HG02759 (cell line): ENCODE results near the gene IFNA6.

ENCODE experiments used
- ATAC-seq: cut with Tn5 transposase; IDR thresholded peaks from one replicate; pipeline ENCODE4 v1.9.1; 2021; ENCODE audit warnings: mild to moderate bottlenecking, moderate library complexity; ENCODE audit not compliant: unreplicated experiment

IFNA6 gene

GRCh38 chr9:21331676-21332402 lies 18.8 kb downstream of the IFNA6 start:
- no peak for ATAC-seq

DNA sequence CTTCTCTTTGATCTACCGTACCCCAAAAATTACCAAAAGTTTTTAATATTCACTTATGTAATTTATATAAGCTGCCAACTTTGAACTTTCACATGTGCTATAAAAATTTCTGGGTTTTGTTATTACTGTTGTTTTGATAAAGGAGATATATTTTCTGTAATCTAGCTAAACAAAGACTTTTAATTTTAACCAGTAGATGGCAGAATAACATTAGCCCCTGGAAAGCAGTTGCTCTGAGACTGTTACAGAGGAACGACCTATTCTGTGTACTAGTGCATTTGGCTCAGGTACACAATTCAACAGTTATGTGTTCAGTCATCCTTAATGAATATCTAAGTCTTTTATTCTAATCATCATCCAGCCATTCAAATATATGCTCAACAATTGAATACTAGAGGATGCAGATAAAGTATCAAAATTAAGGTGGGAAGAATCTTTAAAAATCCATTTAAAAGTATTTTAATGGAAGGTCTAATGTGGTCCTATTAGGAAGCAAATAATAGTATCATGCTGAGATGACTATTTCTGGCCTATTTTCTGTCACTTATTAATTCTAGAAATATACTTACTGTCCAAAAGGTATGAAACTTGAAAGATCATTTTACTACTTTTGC lies 24.1 kb downstream of the IFNA6 start:
- peak; percentile 80 for ATAC-seq

GRCh38 chr9:21324047-21324446 lies 26.6 kb downstream of the IFNA6 start:
- ATAC-seq: no peak

DNA sequence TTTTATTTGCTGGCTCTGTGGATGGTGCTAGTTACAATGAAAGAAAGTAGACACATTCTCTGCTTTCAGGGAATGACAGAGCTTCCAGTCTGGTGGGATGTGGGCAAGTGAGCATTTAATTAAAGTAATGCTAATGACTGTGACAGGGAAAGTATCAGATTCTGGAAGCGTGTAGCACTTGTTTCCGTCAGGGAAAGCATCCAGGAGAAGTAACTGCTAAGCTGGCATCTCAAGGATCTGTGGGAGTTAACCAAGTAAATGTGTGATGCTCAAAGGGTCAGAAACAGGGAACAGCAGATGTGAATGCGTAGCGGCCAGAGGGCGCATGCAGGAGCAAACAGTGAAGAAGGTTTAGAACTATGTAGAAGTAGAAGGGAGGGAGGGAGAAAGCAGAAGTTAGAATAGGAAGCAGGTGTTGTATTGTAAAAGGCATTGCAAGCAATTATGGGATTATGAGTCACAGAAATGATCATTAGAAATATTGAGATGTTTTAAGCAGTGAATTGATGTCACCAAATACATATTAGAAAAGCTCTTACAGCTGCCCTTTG lies 27.7 kb downstream of the IFNA6 start:
- ATAC-seq: no peak

- ATAC-seq: no peak
Observed at GRCh38 chr9:21320465-21320864, 30.2 kb downstream of the IFNA6 start.

DNA sequence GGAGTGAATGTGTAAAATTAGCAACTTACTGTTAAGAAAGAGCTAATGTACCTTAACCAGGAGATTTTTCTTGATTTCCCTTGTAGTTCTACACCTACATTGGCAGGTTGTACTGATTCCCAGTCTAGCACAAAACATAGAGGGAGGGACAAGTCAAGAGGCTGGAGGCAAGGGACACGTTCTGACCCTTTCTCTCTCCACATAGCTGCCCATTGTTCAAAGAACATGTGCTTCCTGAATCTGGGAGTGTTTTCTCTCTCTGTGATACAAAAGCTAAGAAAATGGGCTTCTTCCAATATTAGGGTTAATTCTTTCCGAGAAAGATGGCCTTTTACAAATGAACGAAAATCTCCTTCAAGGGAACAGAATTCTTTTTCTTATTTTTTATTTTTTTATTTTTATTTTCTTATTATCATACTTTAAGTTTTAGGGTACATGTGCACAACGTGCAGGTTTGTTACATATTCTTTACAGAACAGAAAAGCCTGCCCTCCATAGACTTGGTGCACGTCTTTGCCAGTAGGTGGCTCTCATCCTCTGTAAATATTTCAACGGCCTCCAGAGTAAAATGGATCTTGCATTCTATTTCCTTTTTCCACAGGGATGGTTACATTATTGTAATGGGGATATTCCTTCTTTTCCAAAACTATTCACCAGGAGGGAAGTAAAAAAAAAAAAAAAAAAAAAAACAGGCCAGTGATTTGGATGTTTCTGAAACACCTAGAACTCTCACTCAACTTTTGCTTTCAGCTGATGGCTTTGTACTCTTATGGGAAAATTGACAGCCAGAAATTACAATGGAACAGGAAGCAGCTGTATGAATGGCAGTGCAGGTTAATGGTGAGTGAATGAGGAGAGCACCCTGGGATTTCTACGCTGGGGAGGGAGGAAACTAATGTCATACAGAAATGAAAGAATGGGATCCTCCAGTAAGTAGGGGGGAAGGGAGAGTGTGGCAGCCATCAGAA lies 32.4 kb downstream of the IFNA6 start:
- peak; percentile 69 for ATAC-seq

DNA sequence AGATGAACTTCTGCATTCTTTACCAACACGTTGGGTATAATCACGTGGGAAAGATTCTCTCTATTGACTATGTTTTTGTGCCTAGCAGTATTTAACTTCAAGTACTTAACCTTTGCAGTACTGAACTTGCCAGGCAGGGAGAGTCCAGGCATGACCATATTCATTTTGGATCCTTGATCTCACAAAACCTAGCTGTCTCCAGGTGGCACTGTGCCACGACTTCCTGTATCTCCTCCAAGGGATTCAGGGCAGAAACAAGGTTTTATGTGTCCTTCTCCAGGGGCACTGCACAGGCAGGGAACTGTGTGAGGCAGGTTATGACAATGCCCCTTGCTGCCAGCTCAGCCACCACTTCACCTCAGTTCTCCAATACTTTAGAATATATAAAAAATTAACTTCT lies 33.8 kb downstream of the IFNA6 start:
- no peak for ATAC-seq

- ATAC-seq: no peak
Observed at GRCh38 chr9:21316032-21316842, 34.5 kb downstream of the IFNA6 start.

DNA sequence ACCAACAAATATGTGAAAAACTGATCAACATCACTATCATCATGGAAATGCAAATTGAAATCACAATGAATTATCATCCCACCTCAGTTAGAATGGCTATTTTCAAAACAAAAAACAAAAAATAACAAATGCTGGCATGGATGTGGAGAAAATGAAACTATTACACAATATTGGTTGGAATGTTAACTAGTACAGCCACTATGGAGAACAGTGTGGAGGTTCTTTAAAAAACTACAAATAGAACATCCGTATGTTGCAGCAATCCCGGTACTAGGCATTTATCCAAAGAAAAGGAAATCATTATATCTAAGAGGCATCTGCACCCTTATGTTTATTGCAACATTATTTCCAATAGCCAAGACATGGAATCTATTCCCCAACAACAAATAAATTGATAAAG lies 36.5 kb downstream of the IFNA6 start:
- ATAC-seq: no peak

- ATAC-seq: no peak
Observed at GRCh38 chr9:21311889-21312288, 38.8 kb downstream of the IFNA6 start.

DNA sequence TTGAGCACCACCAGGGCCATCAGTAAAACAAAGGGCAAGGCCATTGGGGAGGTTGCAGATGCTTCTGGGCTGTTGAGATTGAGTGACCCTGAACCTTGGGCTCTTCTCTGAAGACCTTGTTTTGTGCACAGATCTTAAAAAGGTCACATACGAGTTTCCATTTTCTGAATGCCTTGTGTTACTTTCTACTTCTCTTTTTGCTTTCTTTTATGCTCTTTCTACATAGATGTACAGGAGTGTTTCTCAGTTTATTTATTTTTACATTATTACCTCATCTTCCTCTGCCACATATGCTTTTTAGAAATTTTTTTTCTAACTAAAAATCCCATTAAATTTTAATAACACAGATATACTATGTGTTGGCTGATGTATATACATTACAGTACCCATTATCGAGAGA lies 45.5 kb downstream of the IFNA6 start, which contains the start of gene IFNA5:
Gene IFNA5, minus strand, starts transcription at position 101 of the 400 bp plus-strand sequence. Its CDS starts 57 bp downstream, at position 44.
- no peak for ATAC-seq
